ENCODE measurements around the gene EFCAB12.
"Not testable (repeated sequence)": the region's sequence is repeated elsewhere in the genome, so short reads cannot be mapped to it uniquely, and the experiment has no call there.

The EFCAB12 gene

DNA sequence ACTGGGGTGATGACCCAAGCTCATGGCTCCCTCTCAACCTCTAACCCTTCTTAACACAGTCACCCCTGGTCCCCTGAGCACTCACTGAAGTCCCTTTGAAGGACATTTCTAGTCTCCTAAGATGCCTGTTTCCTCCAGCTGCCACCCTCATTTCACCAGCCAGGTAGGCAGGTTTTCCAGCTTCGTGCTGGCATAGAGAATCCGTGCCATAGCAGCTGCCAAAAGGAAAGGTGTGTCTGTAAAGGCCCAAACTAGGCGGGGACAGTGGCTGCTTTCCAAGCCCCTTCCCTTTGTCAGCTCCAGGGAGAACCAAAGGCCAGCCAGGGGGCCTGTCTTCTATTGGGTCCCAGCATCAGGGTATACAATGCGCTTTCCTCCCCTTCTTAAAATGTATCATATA, 36.9 kb downstream of the EFCAB12 start:
- DNase-seq, result not testable (repeated sequence)

DNA sequence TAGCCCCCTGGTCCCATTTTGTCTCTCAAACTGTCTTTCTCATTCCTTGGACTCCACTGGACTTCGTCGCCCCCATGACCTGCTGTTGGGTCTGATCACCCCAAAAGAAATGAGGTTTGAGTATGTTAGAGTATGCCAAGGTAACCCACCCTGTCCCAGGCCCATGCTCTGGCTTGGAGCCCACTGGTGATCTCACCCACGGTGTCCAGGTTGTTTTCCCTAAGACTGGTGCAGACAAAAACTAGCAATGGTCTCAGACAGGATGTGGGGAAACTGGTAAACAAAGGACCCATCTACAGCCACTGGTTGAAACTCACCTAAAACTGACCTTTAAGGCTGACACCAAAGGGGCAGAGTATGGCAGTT, 38.9 kb downstream of the EFCAB12 start:
- DNase-seq, result no peak

DNA sequence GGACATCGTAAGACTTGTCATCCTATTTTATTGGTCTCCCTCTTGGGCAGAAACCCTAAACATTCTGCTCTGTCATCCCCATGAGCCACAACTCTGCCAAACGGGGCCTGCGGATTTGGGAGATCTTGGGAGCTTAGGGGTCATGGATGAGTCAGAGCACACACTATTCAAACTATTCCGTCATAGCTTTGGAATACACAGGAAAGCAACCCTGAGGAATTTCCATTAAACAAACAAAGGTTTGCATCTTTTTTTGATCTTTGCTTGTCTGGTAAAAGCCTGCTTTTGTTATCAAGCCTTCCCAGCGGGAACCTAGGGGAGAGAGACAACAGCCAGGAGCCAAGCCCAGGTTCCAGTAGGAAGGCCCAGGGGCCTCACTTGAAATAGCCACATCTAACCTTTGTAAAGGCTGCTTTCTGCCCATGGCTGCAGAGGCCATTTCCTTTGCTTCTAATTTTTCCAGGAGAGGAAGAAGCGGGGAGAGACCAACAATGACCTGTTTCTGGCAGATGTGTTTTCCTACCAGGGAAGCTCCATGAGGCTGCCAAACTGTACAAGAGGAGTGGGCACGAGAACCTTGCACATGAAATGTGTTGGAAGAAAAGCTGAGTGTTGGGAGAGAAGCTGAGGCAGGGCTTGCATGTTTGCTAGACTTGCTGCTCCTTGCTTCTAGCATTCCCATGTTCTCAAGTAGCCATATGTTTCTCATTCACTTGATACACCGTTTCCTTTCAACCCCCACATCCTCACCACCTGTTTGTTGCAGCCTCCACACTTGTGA, 39.5 kb downstream of the EFCAB12 start:
- not testable (repeated sequence) for DNase-seq

DNA sequence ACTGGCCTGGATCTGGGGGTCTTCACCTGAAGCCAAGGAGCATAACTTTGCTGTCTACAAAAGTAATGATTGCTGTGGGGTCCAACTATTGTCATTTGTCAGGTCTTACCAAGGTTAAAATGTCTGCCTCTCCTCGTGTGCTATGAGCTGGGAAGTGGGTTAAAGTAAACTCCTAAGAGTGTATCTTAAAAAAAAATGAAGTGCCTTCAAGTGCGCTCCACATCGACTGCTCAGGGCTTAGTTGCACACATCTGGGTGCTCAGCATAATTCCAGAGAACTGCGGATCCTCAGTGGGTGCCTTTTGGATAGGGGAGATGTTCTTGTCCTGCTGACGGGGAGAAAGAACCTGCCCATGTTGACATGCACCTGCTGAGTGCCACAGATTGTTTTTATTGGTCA, 40.9 kb downstream of the EFCAB12 start:
- no peak for DNase-seq

DNA sequence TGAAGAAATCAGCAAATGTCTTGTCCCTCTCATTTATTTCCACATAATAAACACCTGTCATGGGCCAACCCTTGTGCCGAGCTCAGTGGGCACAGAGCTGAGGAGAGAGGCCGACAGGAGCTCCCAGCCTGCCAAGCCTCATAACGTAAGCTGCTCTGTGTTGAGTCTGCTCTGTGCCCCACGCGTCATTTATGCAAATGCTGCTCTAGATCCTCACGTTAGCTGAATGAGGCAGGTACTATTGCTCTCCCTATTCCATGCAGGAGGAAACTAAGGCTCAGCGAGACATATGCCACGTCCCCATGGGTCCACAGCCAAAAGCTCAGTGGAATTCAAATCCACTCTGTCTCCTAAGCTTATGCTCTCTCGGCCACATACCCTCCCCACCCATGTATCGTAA, 41.5 kb downstream of the EFCAB12 start:
- no peak for DNase-seq

DNA sequence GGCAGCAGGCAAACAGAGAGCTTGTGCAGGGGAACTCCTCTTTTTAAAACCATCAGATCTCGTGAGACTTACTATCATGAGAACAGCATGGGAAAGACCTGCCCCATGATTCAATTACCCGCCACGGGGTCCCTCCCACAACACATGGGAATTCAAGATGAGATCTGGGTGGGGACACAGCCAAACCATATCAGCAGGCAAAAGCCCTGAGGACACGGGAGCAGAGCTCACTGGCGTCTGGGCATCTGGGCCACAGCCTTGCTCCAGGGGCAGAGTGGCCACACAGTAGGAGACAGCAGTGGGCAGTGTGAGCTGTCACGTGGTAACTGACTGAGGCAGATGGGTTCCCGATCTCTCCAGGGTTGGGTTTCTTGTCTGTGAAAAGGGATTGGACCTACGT, 42.9 kb downstream of the EFCAB12 start:
- peak; percentile 79 for DNase-seq

DNA sequence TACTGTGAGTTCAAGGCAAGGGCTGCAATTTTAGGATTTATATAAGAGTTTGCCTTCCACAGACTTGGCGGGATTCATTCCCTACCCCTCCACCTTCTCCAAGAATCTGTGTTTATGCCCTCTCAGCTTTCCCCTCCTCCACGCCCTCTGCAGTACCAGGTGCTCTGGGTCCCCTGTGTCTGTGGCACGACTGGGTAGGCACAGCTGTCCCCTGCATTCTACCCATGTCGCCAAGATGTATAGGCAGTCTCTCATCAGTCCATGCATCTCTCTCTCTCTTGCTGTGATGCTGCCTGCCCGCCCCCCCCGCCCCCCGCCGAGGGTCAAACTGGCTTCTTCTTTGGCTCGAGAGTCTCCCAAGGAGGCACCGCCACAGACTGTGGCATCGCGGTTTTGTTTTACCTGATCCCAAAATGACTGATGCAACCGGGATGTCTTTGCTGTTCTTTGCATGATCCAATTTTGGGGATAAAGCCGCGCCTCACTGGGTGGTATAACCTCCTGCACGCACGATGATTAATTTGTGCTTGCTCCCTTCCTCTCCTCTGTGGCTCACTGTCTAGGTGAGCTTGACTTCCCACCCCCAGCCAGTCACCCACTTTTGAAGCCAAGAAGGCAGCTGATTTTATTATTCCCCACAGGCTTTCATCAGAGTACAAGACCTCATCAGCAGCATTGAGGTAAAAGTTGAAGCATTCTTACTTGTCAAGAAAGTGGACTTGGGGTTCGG, 43.7 kb downstream of the EFCAB12 start:
- no peak for DNase-seq

DNA sequence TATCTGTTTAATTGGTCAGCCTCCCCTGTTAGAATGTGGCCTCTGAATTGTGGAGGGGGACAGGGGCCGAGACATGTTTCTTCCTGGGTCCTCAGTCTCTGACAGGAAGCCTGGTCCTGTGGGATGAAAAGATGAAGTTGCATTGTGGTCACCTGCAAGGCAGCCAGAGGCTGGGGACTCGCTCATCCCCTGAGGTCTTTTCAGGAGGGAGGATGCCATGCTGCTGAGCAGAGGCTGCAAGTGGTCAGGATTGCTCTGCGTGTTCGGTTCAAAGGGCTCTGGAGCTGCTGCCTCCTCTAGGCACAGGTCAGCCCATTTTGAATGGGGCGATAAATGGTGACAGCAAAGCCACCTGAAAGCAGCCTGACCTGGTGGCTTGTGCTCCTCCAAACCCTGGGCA, 44.3 kb downstream of the EFCAB12 start:
- not testable (repeated sequence) for DNase-seq

DNA sequence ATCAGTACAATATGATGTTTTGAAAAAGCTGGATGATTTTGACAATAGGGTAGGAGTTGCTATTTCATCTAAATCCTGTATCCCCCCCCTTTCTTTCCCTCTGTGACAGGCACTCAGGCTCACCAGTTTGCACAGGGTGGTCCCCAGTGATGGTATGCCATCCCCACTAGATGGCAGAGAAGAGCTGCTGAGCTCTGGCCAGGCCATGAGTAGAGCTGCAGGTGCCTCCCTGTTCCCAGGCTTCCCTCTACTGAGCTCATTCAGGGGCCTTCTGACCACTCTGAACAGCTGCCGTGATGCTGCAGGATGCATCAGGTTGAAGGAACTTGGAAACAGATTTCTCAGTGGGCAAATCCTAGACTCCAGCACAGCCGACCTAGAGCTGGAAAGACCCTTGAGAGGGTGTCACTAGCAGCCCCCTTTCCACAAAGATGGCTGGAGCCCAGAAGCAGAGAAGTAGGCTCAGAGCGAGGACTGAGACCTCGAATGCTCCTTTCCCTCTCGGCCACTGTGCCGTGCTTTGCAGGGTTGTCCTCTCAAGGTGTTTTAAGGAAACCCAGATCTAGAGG, 45.1 kb downstream of the EFCAB12 start:
- peak; percentile 89 for DNase-seq

DNA sequence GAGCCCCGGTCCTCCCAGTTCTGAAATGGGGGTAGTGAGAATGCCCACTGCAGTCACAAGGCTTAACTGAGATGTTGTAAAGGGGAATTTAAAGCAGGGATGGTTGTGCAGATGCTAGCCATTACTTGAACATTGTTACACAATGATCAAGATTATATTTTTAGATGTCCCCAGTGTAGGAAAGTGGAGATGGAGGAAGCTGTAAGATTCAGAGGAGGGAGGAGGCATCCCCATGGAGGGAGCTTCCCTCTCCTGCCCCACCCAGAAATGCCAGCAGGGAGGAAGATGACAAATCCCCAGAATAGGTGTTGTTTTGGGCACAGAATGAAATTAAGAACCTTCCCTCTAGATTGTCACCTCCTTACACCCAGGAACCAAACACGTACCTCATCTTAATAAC, 46.1 kb downstream of the EFCAB12 start:
- DNase-seq, result no peak

DNA sequence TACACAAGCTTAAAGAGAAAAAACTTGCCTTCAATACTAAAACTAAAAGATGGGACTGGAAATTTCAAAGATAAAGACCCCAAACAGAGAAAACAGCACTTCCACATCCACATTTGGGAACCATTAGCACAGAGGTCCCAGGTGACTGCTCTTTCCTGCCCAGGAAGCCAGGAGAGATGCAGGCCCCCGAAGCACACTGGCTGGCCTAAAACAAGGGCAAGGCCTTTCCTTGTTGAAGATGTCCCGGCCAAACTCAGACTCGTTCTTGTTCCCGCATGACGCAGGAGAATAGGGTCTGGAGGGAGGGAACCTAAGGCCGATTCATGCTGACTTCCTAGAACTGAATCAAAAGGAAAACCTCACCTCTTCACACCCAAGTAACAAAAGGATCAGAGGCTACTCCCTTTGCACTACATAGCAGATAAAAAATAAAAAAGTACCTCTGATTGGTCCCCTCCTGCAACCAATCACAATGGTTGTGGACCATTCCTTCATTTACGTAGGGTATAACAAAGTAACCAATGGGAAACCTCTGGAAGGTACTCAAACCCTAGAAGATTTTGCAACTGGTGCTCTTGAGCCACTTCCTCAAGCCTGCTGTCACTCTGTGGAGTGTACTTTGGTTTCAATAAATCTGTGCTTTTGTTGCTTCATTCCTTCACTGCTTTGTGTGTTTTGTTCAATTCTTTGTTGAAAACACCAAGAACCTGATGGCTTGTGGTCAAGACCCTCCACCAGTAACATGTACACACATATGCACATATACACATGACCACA, 48.7 kb downstream of the EFCAB12 start:
- no peak for DNase-seq

DNA sequence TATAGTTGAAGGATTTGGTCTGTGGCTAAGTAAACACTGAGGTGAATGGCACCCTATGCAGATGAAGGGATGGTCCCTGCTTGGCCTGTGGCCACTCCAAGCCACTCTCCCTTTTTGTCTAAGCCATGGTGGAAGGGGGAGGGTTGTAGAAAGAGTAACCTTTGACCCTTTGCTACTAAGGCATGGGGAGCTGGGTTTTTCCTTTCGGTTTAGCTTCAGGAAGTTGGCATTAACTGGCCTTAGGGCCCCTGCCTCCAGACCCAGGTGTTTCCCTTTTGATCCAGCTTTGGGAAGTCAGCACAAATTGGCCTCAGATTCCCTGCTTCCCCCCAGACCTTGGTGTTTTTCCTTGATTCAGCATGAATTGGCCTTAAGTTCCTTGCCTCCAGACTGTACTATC, 49.5 kb downstream of the EFCAB12 start:
- no peak for DNase-seq

DNA sequence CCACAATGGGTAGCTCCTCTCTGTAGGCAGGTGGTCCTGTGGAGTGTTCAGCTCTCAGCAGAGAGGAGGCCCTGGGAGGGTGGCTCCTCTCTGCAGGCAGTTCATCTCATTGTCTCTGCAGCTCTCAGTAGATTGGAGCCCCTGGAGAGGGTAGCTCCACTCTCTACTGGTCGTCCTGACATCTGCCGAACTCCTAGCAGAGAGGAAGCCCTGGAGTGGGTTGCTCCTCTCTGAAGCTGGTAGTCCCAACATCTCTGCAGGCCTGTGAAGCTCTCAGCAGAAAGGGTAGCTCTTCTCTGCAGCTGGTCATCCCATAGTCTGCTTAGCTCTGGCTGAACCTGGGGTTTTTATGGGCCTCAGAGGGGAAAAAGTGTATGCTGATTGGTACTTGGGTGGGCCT, 50.8 kb downstream of the EFCAB12 start:
- DNase-seq, result no peak

DNA sequence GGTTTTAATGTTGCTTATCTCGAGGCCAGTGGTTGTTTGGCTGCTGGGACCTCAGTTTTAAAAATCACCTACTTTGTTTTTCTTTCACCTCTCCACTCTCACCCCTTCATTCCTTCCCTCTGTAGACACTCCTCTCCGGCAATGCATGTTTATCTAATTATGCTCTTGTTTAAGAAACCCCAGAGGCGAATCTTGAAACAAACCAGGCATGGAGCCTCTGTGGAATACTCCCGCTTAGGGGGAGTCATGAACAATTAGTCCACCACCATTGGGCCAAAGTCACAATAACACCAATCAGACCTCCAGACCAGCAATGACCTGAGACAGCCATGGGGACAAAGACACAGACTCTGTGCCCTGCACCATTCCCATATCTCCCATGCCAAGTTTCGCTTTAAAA, 53.3 kb downstream of the EFCAB12 start:
- no peak for DNase-seq

DNA sequence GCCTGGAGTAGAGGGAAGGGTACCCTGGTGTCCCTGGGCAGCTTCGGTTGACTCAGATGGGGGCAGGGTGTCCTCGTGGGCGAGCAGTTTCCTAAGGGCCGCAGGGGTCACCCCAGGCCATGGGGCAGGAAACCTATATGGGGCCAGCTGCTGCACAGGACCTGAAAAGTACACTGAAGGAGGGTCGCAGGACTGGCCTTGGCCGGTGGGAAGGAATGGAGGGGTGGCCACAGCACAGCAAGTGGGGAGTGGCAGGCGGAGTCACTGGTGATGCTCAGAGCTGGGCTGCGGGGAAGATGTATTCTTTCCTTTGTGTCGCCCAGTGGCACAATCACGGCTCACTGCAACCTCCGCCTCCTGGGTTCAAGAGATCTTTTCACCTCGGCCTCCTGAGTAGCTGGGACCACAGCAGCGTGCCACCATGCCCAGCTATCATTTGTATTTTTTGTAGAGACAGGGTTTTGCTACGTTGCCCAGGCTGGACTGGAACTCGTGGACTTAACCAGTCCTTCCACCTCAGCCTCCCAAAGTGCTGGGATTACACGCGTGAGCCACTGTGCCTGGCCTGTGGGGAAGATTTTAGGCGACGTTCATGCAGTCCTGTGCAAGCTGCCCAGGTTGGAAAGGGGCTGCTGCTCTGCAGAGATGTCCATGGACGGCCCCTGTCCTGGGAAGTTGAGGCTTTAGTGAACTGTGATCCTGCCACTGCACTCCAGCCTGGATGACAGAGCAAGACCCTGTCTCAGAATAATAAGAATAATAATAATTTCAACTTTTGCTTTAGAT, 57.2 kb downstream of the EFCAB12 start:
- DNase-seq, result no peak

DNA sequence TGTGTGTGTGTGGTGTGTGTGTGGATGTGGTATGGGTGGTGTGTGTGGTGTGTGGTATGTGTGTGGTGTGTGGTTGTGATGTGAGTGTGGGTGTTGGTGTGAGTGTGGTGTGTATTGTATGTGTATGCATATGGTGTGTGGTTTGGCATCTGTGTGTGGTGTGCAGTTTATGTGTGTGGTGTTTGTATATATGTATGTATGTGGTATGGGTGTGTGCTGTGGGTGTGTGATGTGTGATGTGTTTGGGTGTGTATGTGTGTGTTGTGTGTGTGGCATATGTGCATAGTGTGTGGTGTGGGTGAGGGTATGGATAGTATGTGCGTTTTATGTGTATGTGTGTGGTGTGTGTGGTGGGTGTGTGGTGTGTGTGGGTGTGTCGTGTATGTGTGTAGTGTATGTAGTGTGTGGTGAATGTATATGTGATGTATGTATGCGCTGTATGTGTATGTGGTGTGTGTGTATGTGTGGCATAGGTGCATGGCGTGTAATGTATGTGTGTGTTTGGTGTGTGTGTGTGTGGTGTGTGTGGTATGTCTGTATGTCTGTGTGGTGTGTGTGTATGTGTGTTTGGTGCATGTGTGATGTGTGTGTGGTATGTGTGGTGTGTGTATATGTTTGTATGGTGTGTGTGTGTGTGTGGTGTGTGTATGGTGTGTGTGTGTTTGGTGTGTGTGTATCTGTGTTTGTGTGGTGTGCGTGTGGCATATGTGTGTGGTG, 58.0 kb downstream of the EFCAB12 start:
- DNase-seq, result no peak

DNA sequence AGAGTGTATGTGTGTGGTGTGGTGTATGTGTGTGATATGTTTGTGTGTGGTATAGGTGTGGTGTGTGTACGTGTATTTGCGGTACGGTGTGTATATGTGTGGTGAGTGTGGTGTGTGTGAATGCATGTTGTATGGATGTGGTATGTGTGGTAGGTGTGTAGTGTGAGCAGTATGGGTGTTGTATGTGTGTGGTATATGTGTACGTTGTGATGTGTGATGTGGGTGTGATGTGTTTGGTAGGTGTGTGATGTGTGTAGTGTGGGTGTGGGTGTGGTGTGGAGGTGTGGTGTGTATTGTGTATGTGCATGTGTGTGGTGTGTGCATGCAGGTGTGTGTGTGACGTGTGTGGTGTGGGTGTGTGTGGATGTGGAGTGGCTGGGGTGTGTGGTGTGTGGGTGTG, 58.7 kb downstream of the EFCAB12 start:
- no peak for DNase-seq

DNA sequence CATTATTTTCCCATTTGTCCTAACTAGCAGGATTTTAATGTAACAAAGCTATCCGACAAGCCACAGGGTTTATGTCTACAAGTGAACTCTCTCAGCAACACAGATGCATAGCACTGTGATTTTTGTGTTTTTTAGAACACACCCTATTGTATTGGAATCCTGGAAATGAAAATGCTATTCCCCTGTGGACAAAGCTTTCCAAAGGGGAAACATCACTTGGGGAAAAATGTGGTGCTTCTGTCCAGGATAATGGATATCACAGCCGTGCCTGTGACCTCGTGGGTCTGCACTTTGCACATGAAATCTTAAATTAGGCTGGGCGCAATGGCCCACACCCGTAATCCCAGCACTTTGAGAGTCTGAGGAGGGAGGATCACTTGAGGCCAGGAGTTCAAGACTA, 60.6 kb downstream of the EFCAB12 start:
- no peak for DNase-seq

DNA sequence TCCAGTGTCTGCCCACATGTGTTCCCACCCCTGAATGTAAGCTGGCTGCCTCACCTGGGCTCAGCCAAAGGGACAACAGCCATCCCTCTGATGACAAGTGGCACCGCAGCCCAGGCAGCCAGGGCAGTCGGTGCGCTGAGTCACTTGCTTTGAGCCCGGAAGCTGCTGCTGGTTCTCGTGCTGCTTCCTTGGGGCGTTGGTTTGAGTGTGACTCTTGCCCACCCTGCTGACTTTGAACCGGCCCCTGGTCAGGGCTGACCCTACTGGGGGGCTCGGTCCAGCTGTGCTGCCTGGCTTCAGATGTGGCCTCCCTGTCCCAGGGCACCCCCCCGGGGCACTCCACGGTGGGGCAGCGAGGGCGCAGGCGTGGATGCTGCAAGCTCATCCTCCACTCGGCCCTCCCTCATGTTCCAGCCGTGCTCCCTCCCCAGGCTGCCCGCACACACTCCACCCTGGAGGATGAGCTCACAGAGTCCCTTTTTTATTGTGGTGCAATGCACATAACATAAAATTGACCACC, 62.1 kb downstream of the EFCAB12 start:
- DNase-seq, result no peak

DNA sequence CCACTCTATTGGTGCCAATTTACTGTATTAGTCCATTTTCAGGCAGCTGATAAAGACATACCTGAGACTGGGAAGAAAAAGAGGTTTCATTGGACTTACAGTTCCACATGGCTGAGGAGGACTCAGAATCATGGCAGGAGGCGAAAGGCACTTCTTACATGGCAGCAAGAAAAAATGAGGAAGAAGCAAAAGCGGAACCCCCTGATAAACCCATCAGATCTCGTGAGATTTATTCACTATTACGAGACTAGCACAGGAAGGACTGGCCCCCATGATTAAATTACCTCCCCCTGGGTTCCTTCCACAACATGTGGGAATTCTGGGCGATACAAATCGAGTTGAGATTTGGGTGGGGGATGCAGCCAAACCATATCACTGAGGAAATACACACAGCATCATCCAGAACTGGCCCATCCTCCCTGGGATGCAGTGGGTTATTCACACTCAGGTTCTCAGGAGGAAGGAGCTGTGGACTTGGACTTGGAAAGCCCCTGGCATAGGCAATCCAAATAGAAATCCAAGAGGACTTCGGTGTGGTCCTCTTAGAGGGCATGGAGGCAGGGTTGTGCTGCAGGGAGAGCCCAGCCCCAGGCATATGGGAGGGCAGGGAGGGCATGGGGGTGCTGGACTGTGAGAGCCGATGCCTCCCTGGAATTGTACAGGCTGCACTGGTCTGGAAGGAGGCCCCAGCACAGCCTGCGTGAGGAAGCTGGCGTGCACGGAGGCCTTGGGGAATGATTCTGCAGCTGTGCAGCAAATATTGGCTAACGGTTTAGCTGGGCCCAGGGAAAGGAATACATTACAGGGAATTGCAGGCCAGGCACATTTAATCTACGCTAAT, 62.9 kb downstream of the EFCAB12 start:
- peak; percentile 45 for DNase-seq

DNA sequence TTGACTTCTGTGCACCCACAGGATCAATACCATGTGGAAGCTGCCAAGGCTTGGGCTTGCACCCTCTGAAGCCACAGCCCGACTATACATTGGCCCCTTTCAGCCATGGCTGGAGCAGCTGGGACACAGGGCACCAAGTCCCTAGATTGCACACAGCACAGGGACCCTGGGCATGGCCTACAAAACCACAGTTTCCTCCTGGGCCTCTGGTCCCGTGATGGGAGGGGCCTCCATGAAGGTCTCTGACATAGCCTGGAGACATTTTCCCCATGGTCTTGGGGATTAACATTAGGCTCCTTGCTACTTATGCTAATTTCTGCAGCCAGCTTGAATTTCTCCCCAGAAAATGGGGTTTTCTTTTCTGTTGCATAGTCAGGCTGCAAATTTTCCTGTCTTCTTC, 63.6 kb downstream of the EFCAB12 start:
- DNase-seq, result peak; percentile 37
